ENCODE measurements around the gene MPPE1.

DNA sequence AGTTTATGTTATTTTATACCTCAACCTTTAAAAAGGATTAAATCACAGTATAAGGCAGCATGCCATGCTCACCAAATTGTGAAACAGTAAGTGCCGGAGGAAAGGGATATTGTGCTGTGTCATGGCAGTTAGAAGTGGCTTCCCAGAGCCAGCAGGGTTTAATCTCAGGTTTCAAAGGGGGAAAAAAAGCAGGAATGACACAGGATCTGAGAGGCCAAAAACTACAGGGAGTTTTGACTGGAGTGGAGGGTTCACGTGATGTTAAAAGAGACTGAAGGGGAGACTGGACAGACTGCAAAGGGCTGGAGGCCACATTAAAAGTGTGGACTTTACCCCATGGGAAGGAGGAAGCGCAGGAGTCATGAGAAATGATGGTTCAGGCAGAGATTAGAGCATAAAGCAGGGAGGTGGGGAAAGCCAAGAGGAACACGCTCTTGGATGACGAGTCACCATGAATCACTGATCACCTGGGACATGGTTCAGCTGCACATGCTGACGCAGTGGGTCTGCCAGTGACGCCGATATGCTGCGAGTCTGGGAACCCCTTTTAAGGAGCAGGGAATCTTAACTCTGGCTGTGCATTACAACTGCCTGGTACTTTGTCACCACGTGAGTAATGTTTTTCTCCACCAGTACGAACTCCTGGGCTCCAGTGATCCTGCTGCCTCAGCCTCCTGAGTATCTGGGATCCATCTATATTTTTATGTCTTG lies 50.8 kb downstream of the MPPE1 start:
- TF ChIP-seq POLR2AphosphoS5 (IDR thresholded peaks at IDR 0.05; ENCODE audit: insufficient read depth in 1 of 2, low read depth in 1 of 2) (peak; percentile 32 to 70), POLR2A (IDR thresholded peaks at IDR 0.05) (no peak)
- TF ChIP-seq, protein P1, sequence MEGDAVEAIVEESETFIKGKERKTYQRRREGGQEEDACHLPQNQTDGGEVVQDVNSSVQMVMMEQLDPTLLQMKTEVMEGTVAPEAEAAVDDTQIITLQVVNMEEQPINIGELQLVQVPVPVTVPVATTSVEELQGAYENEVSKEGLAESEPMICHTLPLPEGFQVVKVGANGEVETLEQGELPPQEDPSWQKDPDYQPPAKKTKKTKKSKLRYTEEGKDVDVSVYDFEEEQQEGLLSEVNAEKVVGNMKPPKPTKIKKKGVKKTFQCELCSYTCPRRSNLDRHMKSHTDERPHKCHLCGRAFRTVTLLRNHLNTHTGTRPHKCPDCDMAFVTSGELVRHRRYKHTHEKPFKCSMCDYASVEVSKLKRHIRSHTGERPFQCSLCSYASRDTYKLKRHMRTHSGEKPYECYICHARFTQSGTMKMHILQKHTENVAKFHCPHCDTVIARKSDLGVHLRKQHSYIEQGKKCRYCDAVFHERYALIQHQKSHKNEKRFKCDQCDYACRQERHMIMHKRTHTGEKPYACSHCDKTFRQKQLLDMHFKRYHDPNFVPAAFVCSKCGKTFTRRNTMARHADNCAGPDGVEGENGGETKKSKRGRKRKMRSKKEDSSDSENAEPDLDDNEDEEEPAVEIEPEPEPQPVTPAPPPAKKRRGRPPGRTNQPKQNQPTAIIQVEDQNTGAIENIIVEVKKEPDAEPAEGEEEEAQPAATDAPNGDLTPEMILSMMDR (IDR thresholded peaks at IDR 0.05), result no peak

Data from vagina (tissue), 2 donors.